Transverse colon (tissue), 4 donors: Measurements from ENCODE around the gene ZBTB18.

ENCODE experiments used
- CTCF ChIP-seq, 5 experiments: fragments of 200-600 bp in 3 of 5; fragments of 450-650 bp in 2 of 5; sonication (generic) in 3 of 5; IDR thresholded peaks; 1 replicate in 2 of 5; 2 replicates in 3 of 5; pipeline ENCODE4 v1.5.1; 2016 to 2017; ENCODE audit warnings: antibody characterized with exemption in 5 of 5, inconsistent platforms in 3 of 5, mild to moderate bottlenecking in 2 of 5, moderate library complexity in 1 of 5
- POLR2A ChIP-seq: fragments of 450-650 bp; IDR thresholded peaks from one replicate; pipeline ENCODE4 v1.6.1; 2016; ENCODE audit warnings: antibody characterized with exemption, mild to moderate bottlenecking, moderate library complexity
- POLR2AphosphoS5 ChIP-seq, 3 donors: sonication (generic); formaldehyde crosslinking; IDR thresholded peaks; one replicate each; pipeline ENCODE4 v1.6.1; 2016; ENCODE audit warnings: antibody characterized with exemption in 3 of 3

- TF ChIP-seq CTCF (IDR thresholded peaks at IDR 0.05): no peak
- TF ChIP-seq POLR2AphosphoS5 (IDR thresholded peaks at IDR 0.05): no peak
- TF ChIP-seq POLR2A: no peak
Observed at GRCh38 chr1:244063498-244063897, 12.4 kb downstream of the ZBTB18 start.
